ENCODE data around the gene EPB41L1. TPM values are rescaled to one million over a fixed set of nuclear protein-coding genes. Genes with fewer than 3 reads are reported as not detected.

Gene EPB41L1
- total RNA-seq, 1 experiment from 2014 or later: 129 TPM

DNA sequence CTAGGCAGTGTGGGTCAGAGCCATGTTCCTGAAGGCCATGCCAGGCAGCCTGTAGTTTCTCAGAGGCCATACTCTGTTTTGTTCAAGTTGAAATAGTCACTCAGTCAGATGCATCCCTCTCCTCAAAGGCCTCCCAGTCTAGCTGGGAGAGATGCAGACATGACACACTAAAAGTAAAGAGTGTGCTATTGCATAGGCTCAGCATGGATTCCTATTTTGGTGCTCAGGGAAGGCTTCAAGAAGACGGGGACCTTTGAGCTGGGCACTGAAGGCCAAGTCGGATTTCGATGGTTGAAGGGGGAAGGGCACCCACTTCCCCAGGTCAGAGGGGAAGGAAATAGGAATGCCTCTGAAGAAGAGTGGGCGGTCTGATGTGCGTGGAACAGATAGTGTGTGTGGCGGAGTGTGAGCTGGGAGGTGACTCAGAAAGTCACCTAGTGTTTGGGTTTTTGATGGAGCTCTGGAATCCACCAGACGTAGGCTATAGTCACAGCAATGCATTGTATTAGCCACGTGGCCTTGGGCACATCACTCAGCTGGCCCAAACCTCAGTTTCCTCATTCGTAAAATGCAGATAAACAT, 3.7 kb downstream of the EPB41L1 start:
- no peak overlapping the region for H3K4me3 ChIP-seq (ENCODE audit: low read depth, low read length)
- ChIA-PET POLR2A (interaction anchor here (0.6 kb wide), 1 partner anchor 703 kb away, joined by 3 read pairs; no protein-coding TSS in a partner anchor), CTCF (interaction anchor here (0.5 to 2.6 kb wide), 9 partner anchors 10 to 1521 kb away, joined by 3 to 24 read pairs (median 5); no protein-coding TSS in a partner anchor)
- H3K36me3 ChIP-seq (ENCODE audit: control insufficient read depth, insufficient read depth, low read length): no peaks in the 10 kb centered on the region
- H3K9me3 ChIP-seq: no peaks in the 10 kb centered on the region
- H3K4me1 Mint-ChIP-seq (ENCODE audit: low read depth, unreplicated experiment): no peaks in the 10 kb centered on the region
- DNase-seq: no peak
- no peak overlapping the region for H3K27ac Mint-ChIP-seq (ENCODE audit: unreplicated experiment)
- intact Hi-C loops (cut with micrococcal nuclease; ENCODE audit: unreplicated experiment): loop anchor here (5.0 kb wide), 1 partner anchor 279 kb away; no protein-coding TSS in a partner anchor
- H3K9me3 Mint-ChIP-seq (ENCODE audit: unreplicated experiment): no peaks in the 10 kb centered on the region
- BruUV-seq (replicated peaks): no TSS peak
- H3K4me3 Mint-ChIP-seq (ENCODE audit: unreplicated experiment): no peak overlapping the region
- H3K27me3 ChIP-seq (replicated peaks; ENCODE audit: control insufficient read depth, insufficient read depth, low read length): no peaks in the 10 kb centered on the region
- H3K36me3 Mint-ChIP-seq (ENCODE audit: insufficient read depth, unreplicated experiment): peaks cover 4% of the 10 kb centered on the region
- H3K4me1 ChIP-seq: no peaks in the 10 kb centered on the region
- no peaks in the 10 kb centered on the region for H3K27me3 Mint-ChIP-seq (ENCODE audit: insufficient read depth, unreplicated experiment)
- TF ChIP-seq, protein P1, sequence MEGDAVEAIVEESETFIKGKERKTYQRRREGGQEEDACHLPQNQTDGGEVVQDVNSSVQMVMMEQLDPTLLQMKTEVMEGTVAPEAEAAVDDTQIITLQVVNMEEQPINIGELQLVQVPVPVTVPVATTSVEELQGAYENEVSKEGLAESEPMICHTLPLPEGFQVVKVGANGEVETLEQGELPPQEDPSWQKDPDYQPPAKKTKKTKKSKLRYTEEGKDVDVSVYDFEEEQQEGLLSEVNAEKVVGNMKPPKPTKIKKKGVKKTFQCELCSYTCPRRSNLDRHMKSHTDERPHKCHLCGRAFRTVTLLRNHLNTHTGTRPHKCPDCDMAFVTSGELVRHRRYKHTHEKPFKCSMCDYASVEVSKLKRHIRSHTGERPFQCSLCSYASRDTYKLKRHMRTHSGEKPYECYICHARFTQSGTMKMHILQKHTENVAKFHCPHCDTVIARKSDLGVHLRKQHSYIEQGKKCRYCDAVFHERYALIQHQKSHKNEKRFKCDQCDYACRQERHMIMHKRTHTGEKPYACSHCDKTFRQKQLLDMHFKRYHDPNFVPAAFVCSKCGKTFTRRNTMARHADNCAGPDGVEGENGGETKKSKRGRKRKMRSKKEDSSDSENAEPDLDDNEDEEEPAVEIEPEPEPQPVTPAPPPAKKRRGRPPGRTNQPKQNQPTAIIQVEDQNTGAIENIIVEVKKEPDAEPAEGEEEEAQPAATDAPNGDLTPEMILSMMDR (IDR thresholded peaks at IDR 0.05; ENCODE audit: insufficient read depth in 1 of 2, low read depth in 1 of 2, low read length in 1 of 2, severe bottlenecking in 1 of 2, unreplicated experiment in 1 of 2): no peak

DNA sequence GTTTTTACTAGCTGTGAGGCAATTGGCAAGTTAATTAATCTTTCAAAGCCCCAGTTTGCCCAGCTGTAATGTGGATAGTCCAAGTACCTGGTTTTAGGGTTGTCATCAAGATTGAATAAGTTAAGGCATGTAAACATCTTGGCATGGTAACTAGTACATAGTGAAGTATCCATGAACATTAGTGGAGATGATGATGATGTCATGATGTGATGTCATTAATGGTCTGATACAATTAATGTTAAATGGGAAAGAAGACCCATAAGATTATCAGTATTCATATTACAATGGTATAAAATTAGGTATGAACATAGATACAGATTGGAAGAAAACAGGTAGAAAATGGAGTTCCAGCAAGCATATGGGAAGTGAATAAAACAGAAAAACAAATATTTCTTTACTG, 5.3 kb downstream of the EPB41L1 start:
- H3K4me3 Mint-ChIP-seq (ENCODE audit: unreplicated experiment): no peak overlapping the region
- H3K9me3 Mint-ChIP-seq (ENCODE audit: unreplicated experiment): no peaks in the 10 kb centered on the region
- DNase-seq: no peak
- no peaks in the 10 kb centered on the region for H3K4me1 Mint-ChIP-seq (ENCODE audit: low read depth, unreplicated experiment)
- ChIA-PET POLR2A (no interaction called here), CTCF (no interaction called here)
- H3K36me3 ChIP-seq (ENCODE audit: control insufficient read depth, insufficient read depth, low read length): no peaks in the 10 kb centered on the region
- no peaks in the 10 kb centered on the region for H3K27me3 ChIP-seq (replicated peaks; ENCODE audit: control insufficient read depth, insufficient read depth, low read length)
- peaks cover 4% of the 10 kb centered on the region for H3K36me3 Mint-ChIP-seq (ENCODE audit: insufficient read depth, unreplicated experiment)
- TF ChIP-seq, protein P1 (IDR thresholded peaks at IDR 0.05; ENCODE audit: insufficient read depth in 1 of 2, low read depth in 1 of 2, low read length in 1 of 2, severe bottlenecking in 1 of 2, unreplicated experiment in 1 of 2): no peak
- intact Hi-C loops (cut with micrococcal nuclease; ENCODE audit: unreplicated experiment): loop anchor here (5.0 kb wide), 1 partner anchor 277 kb away; no protein-coding TSS in a partner anchor
- no peak overlapping the region for H3K27ac Mint-ChIP-seq (ENCODE audit: unreplicated experiment)
- no peak overlapping the region for H3K4me3 ChIP-seq (ENCODE audit: low read depth, low read length)
- no peaks in the 10 kb centered on the region for H3K4me1 ChIP-seq
- H3K9me3 ChIP-seq: no peaks in the 10 kb centered on the region
- no peaks in the 10 kb centered on the region for H3K27me3 Mint-ChIP-seq (ENCODE audit: insufficient read depth, unreplicated experiment)
- no TSS peak for BruUV-seq (replicated peaks)

DNA sequence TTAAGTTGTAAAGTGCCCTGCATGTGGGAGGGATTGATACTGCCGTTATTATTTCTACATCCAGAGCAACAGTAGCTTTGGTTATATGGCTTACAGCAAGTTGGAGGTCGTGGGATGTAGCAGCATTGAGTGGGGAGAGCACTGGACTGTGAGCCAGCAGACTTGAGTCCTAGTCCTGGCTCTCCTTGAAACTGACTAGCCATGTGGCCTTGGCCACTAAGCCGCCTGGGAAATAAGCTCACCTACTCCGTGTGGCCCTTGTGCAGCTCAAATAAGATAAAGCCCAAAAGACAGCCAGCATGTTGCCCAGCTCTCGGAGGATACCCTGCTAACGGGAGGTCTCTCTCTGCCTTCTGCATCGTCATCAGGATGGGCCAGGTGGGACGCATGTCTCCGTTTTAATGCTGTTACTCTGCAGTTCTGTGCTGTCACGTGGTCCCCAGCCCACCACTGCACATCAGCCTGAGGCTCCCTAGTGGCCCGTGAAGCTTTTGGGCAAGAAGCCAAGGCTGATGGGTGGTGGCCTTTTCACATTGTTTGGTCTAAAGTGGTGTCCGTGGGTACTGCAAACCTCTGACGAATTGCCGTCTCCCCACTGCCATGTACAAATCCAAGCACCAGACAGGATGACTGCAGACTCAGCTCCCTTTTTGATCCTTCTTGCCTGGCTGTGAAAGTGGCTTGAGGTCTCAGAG, 7.9 kb downstream of the EPB41L1 start:
- Mint-ChIP-seq H3K36me3 (ENCODE audit: insufficient read depth, unreplicated experiment) (peaks cover 4% of the 10 kb centered on the region), H3K4me1 (ENCODE audit: low read depth, unreplicated experiment) (no peaks in the 10 kb centered on the region), H3K27ac (ENCODE audit: unreplicated experiment) (no peak overlapping the region), H3K27me3 (ENCODE audit: insufficient read depth, unreplicated experiment) (no peaks in the 10 kb centered on the region), H3K9me3 (ENCODE audit: unreplicated experiment) (no peaks in the 10 kb centered on the region), H3K4me3 (ENCODE audit: unreplicated experiment) (no peak overlapping the region)
- no peaks in the 10 kb centered on the region for H3K4me1 ChIP-seq
- TF ChIP-seq, protein P1 (IDR thresholded peaks at IDR 0.05; ENCODE audit: insufficient read depth in 1 of 2, low read depth in 1 of 2, low read length in 1 of 2, severe bottlenecking in 1 of 2, unreplicated experiment in 1 of 2): no peak
- no peaks in the 10 kb centered on the region for H3K36me3 ChIP-seq (ENCODE audit: control insufficient read depth, insufficient read depth, low read length)
- intact Hi-C loops (cut with micrococcal nuclease; ENCODE audit: unreplicated experiment): no loop called here
- H3K4me3 ChIP-seq (ENCODE audit: low read depth, low read length): no peak overlapping the region
- DNase-seq: no peak
- CTCF ChIA-PET: interaction anchor here (0.7 kb wide), 1 partner anchor 232 kb away, joined by 3 read pairs; no protein-coding TSS in a partner anchor
- POLR2A ChIA-PET: no interaction called here
- BruUV-seq (replicated peaks): no TSS peak
- H3K27me3 ChIP-seq (replicated peaks; ENCODE audit: control insufficient read depth, insufficient read depth, low read length): no peaks in the 10 kb centered on the region
- no peaks in the 10 kb centered on the region for H3K9me3 ChIP-seq
